HK-2 (cell line): ENCODE measurements around the gene SRSF2.
"Not testable (repeated sequence)": the region's sequence is repeated elsewhere in the genome, so short reads cannot be mapped to it uniquely, and the experiment has no call there.

ENCODE experiments used
- DNase-seq: peaks from one replicate; pipeline ENCODE4 v3.0.0-alpha.2; 2018; ENCODE audit not compliant: unreplicated experiment

Gene SRSF2

DNA sequence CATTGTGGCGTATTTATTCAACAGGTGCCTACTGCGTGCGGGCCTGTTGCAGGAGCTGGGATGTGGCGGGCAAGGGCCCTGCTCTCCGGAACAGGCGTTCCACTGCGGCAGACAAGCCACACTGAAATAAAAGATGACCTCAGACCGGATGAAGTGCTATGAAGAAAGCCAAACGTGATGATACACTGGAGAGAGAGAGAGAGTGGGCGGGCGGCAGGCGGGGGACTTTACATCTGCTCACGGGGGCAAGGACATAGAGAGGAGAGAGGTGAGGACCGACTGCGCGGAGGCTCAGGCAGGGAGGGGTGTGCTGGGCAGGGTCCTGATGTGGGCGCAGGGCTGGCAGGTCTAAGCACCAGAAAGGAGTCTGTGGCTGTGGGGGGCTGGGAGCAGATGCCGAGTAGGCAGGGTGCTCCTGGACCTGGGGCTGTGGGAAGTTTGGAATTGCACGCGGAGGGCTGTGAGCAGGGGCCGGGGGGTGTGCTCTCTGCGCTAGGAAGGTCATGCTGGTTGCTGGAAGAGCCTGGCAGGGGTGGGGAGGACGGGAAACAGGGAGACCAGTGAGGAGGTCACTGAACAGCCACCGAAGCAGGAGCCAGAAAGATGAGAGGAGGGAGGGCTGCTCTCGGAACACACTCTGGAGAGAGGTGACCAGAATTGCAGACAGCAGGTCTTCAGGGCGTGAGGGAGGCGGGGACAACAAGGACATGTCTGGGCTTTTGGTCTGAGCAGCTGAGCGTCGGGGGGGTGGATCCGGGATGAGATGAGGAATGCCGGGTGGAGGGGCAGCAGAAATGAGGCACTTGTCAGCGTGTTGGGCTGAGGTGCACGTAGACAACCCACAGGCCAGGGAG lies 36.3 kb downstream of the SRSF2 start:
- no peak for DNase-seq

DNA sequence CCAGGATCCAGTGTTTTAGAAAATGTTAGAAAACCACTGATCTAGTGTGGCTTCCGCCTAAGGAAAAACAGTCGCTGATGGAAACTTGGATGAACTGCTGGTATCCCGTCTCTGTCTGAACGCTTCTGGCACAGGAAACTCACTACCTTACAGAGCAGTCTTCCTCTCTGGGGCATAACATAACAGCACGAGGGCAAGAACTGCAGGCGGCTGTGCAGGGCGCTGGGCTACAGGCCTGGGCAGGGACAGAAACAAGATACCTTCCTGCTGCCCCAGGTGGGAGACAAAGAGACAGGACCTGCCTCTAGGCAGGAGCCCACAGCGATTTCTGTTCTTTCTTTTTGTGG lies 36.9 kb downstream of the SRSF2 start:
- no peak for DNase-seq

DNA sequence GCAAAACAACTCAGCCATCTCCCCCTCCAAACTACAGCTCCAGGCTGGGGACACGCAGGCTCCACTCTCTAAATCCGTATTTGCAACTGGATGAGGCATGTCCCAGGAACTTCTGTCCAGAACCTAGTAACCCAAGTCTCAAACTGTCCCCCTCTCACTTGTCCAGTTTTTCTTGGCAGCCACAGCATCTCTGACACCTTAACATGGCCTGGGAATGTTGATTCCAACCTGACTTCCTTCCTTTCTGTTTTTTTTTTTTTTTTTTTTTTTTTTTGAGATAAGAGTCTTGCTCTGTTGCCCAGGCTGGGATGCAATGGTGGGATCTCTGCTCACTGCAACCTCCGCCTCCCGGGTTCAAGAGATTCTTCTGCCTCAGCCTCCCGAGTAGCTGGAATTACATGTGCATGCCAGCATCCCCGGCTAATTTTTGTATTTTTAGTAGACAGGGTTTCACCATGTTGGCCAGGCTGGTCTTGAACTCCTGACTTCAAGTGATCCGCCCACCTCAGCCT lies 38.6 kb downstream of the SRSF2 start:
- not testable (repeated sequence) for DNase-seq

DNA sequence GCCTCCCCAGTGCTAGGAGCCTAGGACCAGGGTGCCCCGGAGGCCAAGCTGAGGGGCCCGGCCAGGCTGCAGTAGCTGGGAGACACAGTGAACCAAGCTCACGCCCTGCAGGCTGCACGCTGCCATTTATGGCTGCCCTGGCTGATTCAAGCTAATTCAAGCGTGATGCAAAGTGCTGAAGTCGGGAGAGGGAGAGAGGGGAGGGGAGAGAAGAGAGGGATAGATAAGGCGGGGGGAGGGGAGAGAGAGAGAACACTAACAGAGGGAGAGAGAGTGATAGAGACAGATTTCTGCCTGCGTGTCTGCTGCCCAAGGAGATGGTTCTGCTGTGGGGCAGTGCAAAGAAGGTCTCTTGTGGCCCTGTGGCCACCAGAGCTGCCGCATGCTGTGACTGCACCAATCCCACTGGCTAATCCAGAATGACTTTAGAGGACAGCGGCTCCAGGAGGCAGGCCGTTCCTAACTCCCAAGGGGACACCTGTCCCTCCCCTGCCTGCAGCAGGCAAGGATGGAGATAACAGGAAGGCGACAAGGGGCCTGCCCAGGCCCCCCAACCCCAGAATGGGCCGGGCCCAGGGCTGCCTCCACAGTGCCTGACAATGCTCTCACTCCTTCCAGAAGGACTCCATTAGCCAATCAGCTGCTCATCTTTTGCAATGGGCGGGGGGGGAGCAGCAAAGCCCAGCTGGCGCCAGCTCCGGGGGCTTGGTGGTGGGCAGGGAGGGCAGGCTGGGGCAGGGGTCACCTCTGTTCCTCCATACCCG lies 39.2 kb downstream of the SRSF2 start:
- DNase-seq: peak; percentile 63

DNA sequence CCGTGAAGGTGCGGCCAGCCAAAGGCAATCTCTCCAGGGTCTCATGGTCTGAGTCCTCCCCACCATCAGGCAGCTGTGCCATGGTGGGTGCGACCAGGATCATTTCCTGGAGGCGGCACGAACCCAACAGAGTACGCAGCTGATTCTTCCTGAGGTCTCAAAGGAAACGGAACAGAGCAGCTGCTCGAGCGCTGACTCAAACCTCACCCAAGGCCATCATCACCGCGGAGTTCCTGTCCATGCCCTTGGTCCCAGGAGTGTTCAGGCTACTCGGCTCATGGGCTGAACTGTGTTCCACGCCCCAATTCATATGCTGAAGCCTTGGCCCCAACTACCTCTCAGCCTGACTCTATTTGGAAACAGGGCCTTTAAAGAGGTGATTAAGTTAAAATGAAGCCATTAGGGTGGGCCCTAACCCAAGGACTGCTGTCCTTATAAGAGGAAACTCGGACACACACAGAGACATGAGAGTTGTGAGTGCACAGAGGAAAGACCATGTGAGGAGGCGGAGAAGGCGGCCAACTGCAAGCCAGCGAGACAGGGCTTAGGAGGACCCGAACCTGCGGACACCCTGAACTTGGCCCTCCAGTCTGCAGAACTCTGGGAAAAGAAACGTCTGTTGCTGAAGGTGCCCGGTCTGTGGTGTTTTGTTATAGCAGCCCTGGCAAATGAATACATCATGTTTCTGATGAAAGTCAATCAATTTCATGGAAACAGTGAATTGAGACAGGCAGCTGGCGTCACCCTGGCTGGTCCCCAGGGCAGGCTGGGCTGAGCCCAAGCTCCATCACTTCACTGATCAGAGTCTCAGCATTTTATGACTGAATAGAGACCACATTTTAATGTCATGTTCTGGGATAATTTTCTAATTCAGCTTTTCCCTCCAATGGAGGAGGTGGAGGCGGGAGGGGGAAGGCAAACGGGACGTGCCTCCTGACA lies 40.1 kb downstream of the SRSF2 start:
- no peak for DNase-seq

DNA sequence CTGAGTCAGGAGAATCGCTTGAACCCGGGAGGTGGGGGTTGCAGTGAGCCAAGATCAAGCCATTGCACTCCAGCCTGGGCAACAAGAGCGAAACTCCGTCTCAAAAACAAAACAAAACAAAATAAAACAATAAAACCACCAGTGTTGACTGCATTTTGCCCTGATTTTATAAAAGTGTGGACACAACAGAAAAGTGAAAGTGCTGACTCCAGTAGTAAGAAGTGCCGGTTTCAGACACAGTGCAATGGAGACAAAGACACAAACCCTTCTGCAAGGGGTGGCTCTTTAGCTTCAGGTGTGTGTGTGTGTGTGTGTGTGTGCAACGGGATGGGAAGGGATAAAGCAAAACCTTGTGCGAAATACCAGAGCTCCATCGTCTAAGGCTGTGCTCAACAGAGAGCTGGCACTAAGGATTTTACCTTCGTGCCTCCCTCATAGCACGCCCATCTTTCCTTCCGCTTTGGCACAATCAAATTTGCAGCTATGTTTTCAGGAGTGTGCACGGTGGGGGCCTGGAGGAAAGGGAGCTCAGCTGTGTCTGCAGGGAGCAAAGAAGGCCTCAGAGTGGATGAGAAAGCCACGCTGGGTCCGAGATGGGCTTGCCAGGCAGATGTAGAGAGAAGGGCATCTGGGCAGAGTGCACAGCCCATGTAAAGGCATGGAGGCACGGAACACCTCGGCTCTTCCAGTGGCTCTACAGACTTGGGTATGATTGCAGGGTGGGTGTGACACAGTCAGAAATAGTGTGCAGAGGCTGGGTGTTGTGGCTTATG lies 41.9 kb downstream of the SRSF2 start:
- DNase-seq: no peak

DNA sequence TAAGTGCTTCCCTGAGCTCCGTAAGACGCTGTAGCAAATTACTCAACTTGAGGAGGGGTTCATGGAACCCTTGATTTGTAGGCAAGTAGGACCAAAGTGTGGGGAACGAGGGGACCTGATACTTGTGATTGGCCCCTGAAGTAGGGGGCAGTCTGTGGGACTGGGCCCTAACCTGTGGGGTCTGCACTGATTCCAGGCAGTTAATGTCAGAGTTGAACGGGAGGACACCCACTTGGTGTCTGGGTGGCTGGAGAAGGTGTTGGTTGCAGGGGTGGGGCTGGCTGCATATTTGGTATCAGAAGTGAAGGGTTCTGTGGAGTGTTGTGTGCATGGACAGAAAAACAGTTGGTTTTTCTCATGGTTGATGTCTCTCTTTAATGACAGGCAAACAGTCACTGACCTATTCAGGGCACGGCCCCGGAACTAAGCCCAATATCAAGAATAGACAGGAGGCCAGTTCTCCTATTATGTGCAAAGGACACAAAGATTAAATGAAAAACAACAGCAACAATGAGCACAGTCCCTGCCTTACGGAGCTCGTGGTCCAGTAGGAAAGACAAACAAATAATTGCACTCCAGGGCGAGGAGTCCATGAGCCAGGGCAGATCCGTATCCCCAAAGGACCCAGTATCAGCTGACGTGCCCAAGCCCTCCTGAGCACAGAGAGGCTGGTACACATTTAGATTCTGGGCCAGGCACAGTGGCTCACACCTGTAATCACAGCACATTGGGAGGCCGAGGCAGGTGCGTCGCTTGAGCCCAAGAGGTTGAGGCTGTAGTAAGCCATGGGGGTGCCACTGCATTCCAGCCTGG lies 45.5 kb downstream of the SRSF2 start:
- no peak for DNase-seq

DNA sequence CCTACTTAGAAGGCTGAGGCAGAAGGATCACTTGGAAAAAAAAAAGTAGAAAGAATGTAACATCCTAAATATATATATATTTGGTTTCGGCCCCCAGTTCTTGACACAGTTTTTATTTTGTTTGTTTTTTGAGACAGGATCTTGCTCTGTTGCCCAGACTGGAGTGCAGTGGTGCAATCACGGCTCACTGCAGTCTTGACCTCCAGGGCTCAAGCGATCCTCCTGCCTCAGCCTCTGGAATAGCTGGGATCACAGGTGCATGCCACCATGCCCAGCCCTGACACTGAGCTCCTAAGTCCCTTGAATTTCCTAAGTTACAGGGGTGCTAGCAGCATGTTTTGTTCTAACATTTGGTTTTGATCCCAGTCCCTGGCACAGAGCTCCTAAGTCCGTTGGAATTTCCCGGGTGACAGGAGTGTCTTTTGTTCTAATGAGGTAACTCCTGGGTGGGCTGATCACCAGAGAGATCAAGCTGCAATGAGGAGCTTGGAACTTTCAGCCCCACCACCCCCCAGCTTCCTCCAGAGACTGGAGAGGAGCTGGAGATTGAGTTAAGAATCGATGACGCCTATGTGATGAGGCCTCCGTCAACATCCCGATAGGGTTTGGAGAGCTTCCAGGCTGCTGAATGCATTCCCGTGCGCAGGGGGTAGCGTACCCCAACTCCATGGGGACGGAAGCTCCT lies 46.4 kb downstream of the SRSF2 start:
- no peak for DNase-seq

DNA sequence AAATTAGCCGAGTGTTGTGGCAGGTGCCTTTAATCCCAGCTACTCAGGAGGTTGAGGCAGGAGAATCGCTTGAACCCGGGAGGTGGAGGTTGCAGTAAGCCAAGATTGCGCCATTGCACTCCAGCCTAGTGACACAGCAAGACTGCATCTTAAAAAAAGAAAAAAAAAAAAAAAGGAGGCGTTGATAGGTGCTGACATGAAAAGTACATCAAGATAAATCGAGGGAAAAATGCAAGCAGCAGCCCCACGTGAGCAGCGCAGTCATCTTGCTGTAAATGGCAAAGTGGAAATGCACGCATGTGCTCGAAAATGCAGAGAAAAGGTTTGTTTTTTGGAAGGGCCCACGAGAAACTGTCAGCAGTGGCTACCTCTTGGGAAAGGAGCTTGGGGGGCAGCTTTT lies 47.3 kb downstream of the SRSF2 start:
- no peak for DNase-seq

DNA sequence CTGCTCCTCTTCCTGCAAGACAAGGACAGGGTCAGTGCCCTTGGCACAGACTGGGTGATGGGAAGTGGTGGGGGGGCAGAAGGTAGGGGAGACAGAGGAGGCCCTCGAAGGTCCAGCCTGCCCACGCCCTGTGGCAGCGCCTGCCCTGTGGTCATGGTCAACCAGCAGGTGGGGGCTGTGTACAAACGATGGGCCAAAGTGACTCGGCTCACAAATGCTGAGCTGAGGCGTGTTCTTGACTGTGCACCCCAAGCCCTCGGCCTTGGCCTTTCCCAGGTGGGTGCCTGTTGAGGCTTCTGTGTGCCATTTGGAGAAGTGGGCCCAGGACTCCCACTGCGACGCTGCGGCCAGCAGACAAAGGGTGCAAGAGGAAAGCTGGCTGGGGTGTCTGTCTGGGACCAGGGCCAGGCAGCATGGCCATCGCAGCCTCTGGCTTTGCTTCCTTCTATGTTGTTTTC lies 48.9 kb downstream of the SRSF2 start:
- DNase-seq: peak; percentile 71

DNA sequence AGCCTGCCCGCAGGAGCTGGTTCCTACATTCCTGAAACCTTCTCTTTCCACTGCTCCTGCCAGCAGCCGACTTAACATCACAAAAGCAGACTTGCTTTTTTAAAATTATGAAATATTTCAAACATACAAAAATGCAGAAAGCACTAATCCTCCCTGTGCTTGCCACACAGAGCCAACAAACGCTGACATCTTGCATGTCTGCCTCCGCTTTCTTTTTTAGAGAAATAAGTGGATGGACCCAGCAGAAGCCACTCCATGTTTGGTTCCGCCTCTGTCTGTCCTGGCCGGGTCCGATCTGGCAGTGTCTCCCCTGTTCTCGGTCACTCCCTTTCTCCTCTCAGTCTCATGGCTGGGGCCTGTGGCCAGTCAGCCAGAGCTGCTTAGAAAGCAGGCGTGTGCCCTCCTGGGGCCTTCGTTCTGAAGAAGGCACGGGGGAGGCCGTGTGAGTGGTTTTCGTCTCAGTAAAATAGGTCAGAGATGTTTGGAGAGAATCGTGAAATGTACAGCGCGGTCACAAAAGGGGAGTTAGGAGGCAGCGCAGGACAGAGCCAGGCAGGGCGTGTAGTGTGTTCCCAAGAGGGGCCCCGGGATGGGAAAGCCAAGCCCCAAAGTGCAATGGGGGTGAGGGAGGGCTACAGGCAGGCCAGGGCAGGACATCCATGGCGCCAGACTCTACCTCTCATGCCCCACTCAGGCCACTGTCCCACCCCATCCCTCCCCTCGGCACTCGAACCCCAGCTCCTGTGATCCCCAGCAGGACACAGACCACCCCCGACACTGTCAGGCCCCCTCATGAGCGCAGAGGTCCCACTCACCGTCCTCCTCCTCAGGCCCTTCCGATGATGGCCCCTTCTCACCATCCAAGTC lies 49.6 kb downstream of the SRSF2 start:
- no peak for DNase-seq

DNA sequence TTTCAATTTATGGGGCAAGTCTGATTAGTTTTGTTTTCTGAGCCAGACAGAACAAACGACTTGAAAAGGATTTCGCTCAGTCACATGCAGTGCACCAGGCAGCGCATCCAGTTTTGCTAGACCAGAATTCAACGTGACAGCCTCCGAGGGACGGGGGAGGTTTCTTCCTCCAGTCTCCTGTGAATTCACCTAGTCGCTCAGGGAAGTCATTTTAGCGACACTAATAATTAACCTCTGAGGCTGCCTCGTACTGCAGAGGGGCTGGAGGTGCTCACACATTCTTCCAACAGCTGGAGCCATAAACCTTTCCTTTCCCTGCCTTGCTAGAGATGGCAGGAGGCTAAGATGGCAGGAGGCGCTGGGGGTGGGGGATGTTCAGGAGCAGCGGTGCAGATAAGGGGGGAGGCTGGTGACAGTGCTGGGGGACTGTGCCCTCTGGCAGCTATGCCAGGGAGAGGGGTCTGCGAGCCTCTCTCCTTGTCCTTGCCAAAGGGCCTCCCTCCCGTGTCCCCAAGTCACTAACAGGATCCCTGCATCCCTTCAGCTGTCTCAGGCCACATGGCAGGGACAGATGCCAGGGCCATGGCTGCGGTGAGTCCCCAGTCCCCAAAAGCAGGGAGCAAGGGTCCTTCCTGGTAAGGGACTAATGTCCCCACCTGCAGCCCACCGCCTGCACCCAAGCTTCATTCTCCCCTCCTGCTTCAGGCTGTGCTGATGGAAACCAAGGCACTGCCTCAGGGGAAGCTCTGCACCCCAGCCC lies 50.4 kb downstream of the SRSF2 start:
- DNase-seq: no peak

DNA sequence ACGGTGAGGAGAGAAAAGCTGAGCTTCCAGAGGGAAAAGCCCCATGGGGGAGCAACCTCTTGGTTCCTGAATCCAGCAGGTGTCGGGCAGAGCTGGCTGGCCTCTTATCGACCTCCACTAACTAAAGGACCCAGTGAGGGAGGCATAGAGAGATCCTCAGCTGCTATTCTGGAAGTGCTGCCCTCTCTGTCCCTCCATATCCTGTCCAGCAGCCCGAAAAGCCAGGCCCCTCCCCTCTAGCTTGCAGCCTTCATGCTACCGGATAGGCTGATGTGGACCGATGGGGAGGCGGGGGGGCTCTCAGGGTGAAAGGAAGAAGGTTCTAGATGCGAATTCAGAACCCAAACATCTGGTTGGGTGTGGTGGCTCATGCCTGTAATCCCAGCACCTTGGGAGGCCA lies 51.3 kb downstream of the SRSF2 start:
- no peak for DNase-seq

DNA sequence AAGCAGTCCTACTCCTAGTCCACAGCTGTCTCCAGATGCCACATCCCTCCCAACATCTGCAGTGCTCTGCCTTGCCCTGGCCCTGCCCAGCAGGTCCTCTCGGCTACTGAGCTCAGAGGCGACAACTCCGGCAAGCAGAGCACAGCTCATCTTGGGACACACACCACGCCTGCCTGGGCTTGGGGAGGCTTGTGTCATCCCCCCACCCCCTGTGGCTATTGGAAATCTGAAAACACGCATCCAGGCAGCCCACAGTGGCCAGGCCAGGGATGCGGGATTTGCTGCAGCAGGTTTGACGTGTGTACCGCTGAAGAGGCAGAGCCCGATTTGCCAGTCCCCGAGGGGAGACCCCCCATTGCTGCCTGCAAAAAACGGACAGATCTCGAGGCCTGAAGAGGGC lies 51.8 kb downstream of the SRSF2 start:
- no peak for DNase-seq

DNA sequence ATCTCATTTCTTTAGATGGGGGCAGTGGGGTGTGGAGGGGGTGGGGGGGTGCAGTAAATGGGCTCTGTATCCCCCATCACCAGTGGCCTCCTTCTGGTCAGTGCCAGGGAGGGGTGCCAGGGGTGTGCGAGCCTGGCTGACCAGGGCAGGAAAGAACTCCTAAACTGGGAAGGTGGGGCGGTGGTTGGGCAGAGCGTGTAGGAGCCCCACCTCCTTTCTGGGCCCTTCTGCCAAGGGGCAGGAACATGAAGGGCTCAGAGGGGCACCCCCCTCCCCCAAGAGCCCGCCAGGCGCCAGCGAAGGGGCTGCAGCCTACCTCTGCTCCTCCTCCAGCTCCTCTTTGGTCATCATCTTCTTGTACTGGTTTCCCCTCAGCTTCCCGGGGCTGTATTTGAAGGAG lies 52.4 kb downstream of the SRSF2 start:
- no peak for DNase-seq
